Islet precursor cell (in vitro differentiated cells): ENCODE data around the gene PTPRO.

ENCODE experiments used
- DNase-seq: peaks from one replicate; pipeline ENCODE4 v3.0.0-alpha.2; 2018

PTPRO gene

DNA sequence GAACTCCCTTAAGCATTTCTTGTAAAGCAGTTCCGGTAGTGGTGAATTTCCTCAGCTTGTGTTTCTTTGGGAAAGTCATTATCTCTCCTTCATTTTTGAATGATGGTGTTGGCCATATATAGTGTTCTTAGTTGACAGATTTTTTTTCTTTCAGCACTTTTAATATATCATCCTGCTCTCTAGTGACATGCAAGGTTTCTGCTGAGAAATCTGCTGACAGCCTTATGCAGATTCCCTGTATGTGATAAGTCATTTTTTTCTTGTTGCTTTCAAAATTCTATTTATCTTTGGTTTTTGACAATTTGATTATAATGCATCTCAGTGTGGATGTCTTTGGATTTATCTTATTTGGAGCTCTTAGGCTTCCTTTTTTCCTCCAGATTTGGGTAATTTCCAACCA is 135.7 kb downstream of the PTPRO start:
- DNase-seq = no peak

DNA sequence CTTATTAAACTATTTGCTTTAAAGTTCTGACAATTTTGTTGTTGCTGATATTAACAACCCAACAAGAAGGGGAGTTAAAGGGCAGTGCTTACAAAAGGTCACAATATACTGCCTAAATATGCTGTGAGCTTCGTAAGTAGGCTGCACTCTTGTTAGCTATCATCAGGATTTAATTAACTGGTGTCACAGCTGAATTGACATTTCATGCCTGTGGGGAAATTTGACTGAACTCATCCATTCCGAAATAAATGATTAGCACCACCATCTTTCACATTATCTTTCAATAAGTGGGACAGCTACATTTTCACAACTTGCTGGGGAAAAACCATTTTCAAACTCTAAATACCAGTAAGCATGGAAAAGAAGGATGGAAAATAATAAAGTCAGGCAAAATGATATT is 146.6 kb downstream of the PTPRO start:
- no peak for DNase-seq

DNA sequence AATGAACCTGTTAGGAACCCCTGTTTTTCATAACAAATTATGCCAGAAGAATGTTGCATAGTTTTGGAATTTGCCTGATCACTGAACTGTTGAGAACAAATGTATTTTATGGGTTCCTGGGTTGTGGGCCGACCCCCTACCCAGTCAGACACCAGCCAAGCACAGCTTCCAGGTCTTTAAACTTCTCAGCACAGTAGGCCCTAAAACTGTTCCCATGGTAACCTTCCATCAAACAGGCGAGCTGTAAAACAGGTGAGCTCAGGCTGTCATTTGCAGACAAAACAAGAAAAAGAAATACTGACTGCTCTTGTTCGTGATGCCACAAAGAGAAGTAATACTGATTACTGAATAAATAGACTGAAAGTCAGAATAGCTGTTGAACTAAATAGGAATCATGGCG is 147.0 kb downstream of the PTPRO start:
- DNase-seq = no peak

DNA sequence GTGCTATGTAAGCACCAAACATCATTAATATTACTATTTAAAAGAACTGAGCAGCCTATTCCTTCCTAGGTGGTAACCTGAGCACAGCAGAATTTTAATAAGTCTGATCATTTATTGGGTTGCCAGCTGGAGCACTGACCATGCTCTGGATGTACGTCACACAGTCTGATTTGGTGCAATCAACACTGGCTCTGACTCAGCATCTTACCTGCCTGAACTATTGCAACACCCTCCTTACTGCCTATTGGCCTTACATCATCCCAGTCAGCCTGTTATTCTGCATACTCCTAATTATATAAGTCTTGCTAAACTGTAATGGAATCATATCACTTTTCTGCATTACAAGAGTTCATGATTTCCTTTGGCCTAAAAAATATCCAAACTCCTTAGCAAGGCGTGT is 149.7 kb downstream of the PTPRO start:
- DNase-seq = no peak

DNA sequence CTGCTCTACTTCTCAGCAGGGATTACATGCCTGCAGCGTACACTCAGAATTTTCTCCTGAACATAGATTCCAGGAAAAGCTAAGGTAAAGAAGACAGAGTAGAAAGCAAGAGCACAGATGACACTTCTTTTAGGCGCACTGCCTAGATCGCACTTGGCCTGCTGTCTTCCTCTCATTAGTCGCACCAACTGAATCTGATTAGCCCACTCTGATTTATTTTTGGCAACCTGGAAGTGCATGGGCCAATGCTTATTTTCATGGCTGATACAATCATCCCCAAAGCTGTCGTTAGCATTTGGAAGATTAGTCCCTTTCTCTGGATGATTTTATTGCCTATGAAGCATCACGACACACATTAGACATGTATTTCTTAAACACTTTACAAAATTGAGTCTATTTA is 152.5 kb downstream of the PTPRO start:
- DNase-seq = no peak

DNA sequence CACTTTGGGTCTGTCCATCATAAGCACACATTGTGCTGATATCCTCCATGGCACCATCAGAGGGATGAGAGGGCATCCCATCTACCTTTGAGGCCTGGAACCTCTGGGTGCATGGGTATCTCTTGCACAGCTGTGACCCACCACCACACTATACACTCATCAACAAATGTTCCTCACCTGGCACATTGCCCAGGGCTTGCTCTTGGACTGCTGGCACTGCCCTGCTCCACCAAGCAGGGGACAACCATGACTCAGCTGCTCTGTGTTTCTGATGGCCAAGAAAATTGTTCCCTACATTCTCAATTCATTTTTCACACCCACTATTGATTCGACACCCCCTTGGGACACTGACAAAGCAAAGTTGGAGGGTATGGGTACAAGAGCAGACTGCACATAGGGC is 155.5 kb downstream of the PTPRO start:
- no peak for DNase-seq

DNA sequence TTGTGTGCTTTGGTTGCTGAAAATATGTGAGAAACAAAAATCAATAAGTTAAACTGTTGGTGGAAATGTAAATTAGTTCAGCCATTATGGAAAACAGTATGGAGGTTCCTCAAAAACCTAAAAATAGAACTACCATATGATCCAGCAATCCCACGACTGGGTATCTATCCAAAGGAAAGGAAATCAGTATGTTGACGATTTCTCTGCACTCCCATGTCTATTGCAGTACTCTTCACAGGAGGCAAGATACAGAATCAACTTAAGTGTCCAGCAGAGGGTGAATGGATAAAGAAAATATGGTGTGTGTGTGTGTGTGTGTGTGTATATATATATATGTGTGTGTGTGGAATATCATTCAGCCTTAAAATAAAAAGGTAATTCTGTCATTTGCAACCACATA is 159.5 kb downstream of the PTPRO start:
- no peak for DNase-seq

DNA sequence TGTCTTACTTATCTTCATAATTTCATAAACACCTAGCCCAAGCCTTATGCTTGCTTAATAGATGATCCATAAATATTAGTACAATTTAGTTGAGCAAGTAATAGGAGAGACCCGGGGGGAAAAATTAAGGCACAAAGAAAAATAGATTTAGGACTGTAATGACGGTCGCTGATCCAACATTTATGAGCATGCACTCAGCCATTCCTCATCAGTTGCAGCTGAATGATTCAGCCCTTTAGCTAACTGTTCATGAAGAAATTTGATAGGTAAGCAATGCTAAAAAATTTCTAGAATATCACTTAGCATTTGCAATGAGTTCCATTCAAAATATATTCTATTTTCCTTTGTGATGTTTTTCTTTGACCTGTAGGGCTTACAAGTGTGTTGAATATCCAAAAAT is 163.2 kb downstream of the PTPRO start:
- DNase-seq = no peak

DNA sequence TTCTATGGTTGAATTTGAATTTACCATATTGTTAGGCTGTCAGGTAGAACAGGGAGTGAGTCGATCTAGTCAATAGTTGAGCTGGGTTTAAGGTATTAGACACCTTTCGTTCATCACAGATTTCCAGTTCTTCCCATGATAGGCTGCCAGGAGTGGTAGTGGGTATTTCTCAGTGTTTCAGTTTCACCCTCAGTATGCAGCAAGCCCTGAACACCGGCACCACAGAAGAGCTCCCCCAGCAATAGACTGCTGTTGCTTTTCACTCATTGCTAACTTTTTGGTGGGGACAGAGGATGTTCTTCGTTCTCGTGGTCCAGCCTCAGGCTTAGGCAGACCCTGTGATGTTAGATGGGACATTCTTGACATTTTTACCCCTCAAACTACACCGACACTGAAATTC is 164.6 kb downstream of the PTPRO start:
- DNase-seq = no peak

DNA sequence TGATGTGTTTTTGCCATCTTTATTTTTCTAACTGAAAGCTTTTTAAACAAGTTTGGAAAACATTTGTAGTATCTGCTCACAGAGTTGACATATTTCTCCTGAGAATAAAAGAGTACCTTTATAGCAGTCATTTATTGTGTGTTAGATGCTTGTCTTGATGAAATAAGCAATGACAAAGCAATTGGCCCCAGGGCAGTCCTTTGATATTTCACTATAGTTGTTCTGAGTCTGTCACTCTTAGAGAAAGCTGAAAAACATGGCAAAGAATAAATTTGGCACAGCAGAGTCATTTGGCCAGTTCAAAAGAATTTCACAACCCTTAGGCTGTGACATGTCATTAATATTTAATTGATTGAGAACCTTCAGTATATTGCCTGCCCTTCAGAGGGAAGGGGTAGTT is 166.2 kb downstream of the PTPRO start:
- no peak for DNase-seq

DNA sequence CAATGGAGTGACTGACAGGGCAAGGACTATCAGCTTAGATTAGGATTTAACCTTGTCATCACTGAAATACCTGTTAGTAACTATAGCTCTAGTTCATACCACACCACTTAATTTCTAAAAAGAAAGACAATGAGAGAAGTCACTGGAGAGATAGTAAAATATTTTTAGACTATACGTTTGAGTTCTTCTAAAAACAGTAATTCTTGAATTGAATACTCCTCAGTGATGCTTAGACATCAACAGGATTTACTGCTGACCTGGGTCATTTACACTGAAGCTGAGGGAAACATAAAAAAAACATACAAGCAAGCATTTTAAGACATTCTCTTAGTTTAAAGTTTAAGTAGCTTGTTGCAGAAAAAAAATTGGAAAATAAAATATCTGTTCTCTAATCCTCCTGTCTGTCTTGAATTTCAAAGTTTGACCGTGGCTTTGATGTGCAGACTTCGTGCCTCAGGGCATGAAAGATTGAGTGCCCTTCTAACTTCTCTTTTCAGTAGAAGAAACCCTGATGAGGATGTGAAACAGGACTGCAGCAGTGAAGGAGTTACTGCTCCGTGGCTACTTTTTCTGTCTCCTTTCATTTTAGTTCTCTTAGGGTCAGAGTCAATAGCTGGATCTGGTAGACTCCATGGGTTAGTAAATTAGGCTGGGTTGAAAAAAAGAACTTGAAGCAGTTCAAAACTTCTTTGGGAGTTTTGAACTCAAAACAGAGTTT is 172.2 kb downstream of the PTPRO start:
- DNase-seq = no peak

DNA sequence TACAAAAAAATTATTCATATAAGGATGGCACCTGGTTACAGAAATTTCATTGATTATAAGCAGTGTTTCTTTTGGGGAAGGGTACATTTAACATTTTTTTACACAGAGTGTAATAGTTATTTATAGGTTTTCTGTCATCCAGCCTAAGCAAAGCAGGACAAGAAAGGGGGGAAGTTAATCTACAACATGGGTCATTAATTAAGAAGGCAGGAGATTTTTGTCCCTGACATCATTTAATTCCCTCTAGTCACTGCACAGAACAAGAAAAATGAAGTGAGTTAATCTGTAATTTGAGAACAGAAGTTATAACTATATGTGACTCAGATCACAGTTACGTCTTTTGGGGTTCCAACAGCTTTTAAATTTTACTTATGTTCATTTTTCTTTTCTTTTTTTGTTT is 173.4 kb downstream of the PTPRO start:
- DNase-seq = no peak

DNA sequence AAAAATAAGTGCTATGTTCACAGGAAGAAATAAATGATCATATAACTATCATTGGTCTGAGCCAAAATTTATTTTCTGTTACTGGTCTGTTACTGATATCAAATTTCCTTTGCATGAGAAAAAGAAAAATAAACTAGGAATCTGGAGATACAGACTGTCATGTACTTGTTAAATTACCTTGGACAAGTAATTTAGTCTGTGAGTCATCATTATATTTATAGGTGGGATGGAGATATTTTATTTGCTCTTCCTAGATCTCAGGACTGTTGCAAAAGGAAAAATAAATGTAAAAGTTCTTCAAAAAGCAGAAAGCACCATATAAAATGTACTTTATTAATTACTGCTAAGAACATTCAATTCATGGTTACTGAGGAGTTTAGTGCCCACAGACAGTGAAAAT is 174.4 kb downstream of the PTPRO start:
- no peak for DNase-seq

DNA sequence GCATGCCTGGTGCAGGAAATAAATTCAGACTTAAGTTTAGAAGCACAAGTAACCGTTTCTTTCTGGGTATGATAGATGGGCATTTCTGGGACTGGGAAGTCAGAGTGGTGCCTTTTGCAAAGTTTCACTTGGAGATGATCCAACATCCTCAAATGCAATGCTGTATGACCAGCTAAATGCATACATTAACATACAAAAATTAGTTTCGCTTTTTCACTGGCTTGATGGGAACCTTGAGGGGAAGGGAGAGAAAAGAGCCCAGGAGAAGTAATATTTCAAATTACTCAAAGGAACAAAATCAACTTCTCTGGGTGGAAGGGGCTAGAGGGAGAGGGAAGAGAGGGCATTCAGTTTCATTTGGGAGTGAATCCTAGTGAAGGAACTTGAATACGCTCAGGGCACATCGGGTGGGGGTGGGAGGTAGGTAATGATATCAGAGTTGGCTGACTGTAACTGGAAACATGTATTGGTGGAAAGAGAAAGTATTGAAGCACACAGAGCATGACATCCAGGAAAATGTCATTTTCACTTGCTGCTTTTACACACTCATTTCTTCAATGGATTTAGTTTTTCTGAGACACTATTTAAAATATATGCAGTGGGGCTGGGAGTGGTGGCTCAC is 175.5 kb downstream of the PTPRO start:
- no peak for DNase-seq

DNA sequence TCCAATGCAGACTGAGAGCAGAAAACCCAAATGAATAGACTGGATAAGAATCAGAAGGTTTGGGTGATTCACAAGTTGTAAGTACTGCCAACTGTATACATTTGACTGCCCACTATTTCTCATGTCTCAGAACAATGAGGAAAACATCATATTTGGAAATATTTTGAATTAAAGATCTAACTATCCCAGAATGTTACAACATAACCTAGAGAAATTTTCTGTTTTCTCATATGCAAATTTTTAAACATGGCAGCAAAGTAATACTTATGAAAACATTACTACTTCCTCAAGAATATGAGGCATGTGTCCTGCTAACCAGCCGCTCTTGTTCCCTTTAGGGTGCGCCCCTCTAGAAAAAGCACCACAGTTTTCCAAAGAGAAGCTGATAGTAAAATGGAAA is 179.9 kb downstream of the PTPRO start:
- no peak for DNase-seq

DNA sequence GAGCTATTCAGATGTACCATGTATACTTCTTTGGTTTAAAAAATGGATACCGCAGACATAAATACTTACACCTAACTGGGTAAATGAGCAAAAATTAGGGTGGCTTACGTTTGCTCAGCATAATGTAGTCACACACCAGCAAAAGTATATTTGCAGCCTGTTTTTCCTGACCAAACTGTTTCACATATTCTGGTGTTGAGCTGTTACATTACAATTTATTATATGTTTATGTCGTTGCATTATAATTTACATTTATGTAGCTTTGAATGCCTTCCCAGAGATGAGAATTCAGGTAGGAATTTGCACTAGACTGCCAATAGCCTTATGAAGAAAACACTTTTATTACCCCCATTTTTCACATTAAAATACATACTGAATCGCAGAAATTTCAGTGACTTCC is 183.3 kb downstream of the PTPRO start:
- DNase-seq = no peak

DNA sequence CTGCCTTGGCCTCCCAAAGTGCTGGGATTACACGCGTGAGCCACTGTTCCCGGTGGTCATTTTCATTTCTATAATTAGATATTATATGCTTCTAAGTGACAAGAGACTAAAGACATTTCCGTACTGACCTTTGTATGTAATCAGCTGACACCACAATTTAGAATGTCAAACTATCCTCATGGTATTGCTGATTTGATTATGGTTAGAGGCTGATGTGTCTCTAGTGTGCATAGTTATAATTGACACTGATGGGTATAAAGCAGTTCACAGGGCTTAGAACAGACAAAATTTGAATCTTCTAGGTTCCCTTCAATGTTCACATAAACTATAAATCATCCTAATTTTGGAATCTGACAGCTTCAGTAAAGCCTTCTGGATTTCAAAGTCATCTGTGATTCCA is 192.7 kb downstream of the PTPRO start:
- no peak for DNase-seq

DNA sequence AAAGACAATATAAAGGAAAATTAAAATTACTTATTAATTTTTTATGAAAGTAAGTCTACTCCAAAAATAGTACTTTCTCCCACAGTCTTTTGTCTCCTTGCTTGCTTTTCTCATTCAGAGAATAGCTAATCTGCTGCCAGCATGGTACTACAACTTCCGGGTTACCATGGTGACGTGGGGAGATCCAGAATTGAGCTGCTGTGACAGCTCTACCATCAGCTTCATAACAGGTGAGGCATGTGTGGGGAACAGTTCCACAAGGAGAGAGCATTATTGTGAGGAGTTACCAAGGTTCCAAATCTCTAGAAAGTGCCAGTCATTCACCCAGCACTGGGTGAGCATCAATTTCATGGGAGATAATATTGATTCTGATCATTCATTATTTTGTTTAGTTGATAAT is 197.8 kb downstream of the PTPRO start:
- no peak for DNase-seq

DNA sequence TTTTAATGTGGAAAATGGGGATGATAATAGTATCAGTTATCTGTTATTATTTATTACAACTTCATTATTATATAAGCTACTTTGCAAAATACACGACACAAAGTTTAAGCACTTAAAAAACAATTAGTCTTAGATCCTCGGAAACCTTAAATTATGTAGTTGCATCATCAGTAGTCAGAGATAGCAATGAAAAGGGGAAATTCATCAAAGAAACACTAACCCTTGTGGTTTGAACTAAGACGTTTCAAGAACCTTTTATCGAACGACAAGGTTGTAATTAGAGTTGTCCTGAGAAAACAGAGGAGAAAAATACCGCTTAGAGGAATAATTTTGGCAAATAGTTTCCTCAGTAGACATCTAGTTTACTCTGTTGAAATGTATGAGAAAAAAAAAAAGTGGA is 198.5 kb downstream of the PTPRO start:
- no peak for DNase-seq

DNA sequence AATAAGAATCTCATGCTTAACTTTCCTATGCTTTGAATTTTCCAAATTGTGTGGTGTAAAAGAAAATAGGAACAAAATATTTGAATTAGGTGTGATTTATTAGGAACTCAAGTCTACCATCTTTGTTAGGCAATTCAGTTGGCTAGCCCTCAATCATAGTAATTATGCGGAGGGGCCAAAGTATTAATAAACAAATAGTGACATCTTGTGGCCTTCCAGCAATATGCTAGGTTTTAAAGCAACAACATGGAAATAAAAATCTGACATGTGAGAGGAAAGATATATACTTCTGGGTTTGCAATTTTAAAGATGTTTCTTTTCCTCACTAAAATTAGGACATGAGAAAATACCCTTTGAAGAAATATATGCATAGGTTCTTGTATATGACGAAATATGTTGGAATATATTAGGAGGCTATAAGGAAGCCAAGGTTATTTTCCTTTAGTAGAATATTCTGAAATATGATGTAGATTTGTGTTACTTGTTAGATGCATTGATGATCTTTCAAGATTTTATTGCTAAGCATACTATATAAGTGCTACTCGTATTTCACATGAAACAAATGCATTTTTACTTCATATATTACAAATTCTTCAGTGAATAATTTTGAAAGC is 200.4 kb downstream of the PTPRO start:
- DNase-seq = no peak

DNA sequence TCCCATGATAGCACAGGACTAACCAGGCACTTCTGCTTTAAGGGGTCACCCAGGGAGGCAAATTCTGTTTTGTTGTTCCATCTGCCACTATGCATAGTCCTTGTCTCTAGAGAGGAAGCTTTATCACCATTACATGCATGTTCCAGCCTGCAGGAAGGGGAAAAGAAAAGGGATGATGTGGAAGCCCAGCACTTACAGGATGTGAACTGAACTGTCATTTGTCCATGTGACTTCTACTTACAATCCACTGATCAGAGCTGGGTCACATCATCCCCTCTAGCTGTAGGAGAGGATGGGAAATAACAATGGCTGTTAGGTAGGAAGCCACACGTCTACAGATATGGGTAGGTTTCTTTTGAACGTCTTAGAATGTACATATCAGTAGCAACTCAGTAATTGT is 203.1 kb downstream of the PTPRO start:
- no peak for DNase-seq

DNA sequence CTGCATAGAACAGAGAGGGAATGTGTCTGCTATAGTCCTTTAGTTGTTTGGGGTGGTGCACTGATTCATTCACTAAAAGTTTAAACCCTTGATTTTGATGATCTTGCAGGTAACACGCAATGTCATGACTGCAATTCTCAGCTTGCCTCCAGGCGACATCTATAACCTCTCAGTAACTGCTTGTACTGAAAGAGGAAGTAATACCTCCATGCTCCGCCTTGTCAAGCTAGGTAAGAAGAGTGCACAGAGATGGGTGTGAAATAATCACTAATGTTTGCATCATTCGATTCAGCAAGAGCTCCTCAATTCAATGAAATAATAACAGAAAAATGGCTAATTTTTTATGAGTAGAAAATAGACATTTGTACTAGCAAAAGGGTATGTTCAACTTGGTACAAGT is 203.7 kb downstream of the PTPRO start:
- no peak for DNase-seq

DNA sequence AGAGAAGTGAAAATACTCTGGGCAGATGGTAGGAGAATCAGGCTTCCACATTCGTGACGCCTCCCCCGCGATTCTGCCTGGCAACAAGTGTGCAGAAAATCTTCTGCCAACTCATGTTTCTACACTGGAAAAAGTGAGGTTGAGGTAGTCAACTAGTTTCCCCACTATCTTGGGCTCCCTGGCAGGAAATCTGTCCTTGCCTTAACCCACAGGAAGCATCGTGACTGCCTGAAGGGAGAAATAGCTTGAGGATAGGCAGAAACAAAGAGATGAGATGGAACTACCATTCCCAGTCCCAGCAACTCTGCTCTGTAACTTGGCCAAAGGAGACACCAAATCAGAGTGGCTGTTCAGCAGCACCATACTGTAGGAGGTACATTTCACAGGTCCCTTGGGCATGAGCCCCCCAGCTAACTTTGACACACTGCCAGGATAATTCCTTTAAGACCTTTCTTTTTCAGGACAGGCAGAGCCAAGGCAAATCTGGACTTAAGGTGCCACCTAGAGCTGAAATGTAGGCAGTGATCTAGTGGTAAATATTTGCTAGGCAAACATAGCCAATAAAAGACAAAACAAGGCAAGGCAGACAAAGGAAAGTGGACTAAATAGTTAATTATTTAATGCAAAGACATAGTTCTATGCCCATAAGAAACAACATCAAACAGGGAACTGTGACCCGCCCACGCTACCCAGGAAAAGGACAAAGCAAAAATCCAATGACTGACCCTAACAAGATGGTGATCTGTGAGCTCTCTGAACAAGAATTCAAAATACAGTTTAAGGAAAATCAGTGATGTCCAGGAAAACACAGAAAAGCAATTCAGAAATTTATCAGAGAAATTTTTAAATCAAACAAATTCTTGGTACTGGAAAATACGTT is 205.1 kb downstream of the PTPRO start:
- peak; percentile 60 for DNase-seq

DNA sequence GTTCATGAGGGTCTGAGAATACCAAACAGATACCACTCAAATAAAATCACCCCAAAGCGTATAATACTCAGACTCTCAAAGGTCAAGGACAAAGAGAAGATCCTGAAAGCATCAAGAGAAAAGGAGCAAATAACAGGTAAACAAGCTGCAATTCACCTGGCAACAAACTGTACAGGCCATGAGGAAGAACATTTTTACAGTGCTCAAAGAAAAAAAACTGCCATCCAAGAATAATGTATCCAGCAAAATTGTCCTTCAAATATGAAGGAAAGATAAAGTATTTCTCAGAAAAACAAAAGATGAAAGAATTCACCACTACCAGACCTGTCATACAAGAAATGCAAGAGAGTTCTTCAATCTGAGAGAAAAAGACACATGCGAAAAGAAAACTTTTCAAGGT is 206.4 kb downstream of the PTPRO start:
- no peak for DNase-seq
